CD4-positive, alpha-beta memory T cell (primary cell): ENCODE results near the gene WDR89. TPM values are rescaled to one million over a fixed set of nuclear protein-coding genes. Genes with fewer than 3 reads are reported as not detected.

Experiments used
- CTCF ChIA-PET: fragments of 350-600 bp; sonication (Branson Sonifier 250); formaldehyde crosslinking; loops from one replicate; lab custom pipeline; 2021; ENCODE audit warnings: inconsistent platforms; ENCODE audit not compliant: partially characterized antibody; lab: Charles Lee
- POLR2A ChIA-PET: fragments of 350-600 bp; sonication (Branson Sonifier 250); formaldehyde crosslinking; loops from one replicate; lab custom pipeline; 2021; ENCODE audit not compliant: partially characterized antibody; lab: Charles Lee
- DNase-seq, 5 donors: peaks; one replicate each; pipeline versions ENCODE4 v3.0.0 to v3.0.0-alpha.2; 2020 to 2022; ENCODE audit warnings: mixed read lengths in 1 of 5
- H3K27ac ChIP-seq: one replicate; pipeline ENCODE4 v1.7.0; 2013; ENCODE audit warnings: low read depth, low read length
- H3K27me3 ChIP-seq: 2 replicates; pipeline ENCODE4 v1.7.0; 2013; ENCODE audit warnings: mild to moderate bottlenecking, low read length, moderate library complexity; ENCODE audit not compliant: insufficient read depth
- H3K36me3 ChIP-seq: 2 replicates; pipeline ENCODE4 v1.7.0; 2013; ENCODE audit warnings: mild to moderate bottlenecking, low read length, moderate library complexity; ENCODE audit not compliant: insufficient read depth
- H3K4me1 ChIP-seq: 2 replicates; pipeline ENCODE4 v1.7.0; 2013; ENCODE audit warnings: mild to moderate bottlenecking, low read length, moderate library complexity; ENCODE audit not compliant: insufficient read depth
- H3K4me3 ChIP-seq, 2 donors: one replicate each; pipeline ENCODE4 v1.7.0; 2013; ENCODE audit warnings: low read length in 2 of 2, mild to moderate bottlenecking in 1 of 2
- H3K9me3 ChIP-seq, 2 donors: one replicate each; pipeline ENCODE4 v1.7.0; 2013; ENCODE audit warnings: low read length in 2 of 2, control low read depth in 1 of 2; ENCODE audit not compliant: control insufficient read depth in 1 of 2
- H3K27ac Mint-ChIP-seq, 7 donors: one replicate each; pipeline ENCODE4 v1.8.0; 2020 to 2021; ENCODE audit warnings: mixed read lengths in 7 of 7, mild to moderate bottlenecking in 6 of 7, inconsistent platforms in 3 of 7, moderate library complexity in 3 of 7
- H3K27me3 Mint-ChIP-seq, 2 donors: one replicate each; pipeline ENCODE4 v1.8.0; 2020 to 2021; ENCODE audit warnings: mixed read lengths in 2 of 2
- H3K36me3 Mint-ChIP-seq, 2 donors: one replicate each; pipeline ENCODE4 v1.8.0; 2020 to 2021; ENCODE audit warnings: mixed read lengths in 2 of 2, inconsistent platforms in 1 of 2, mild to moderate bottlenecking in 1 of 2
- H3K4me1 Mint-ChIP-seq, 4 donors: one replicate each; pipeline ENCODE4 v1.8.0; 2020 to 2021; ENCODE audit warnings: mixed read lengths in 4 of 4, mild to moderate bottlenecking in 1 of 4
- H3K4me3 Mint-ChIP-seq, 8 donors: one replicate each; pipeline ENCODE4 v1.8.0; 2020 to 2021; ENCODE audit warnings: mixed read lengths in 8 of 8, mild to moderate bottlenecking in 7 of 8, moderate library complexity in 6 of 8, inconsistent platforms in 3 of 8
- H3K9me3 Mint-ChIP-seq, 8 donors: one replicate each; pipeline ENCODE4 v1.8.0; 2020 to 2021; ENCODE audit warnings: mixed read lengths in 8 of 8, mild to moderate bottlenecking in 5 of 8, inconsistent platforms in 3 of 8, moderate library complexity in 1 of 8
- intact Hi-C: fragments of 100-400 bp; cut with micrococcal nuclease; formaldehyde crosslinking; loops from one replicate; pipeline ENCODE4 v1.15.1; 2023
- polyA plus RNA-seq, 2 donors: library from polyadenylated mRNA; unstranded; fragments of 300-500 nt; fragmentation: Illumina TruSeq; gene quantifications; one replicate each; pipeline ENCODE4 v1.2.3, GENCODE V29; 2021
- total RNA-seq, 2 experiments: library from RNA; stranded (reverse); gene quantifications; one replicate each; pipeline ENCODE4 v1.2.3, GENCODE V29; 2021

The WDR89 gene
- total RNA-seq (10 to 100 TPM; 32.8 to 36.3 TPM), polyA plus RNA-seq (10 to 100 TPM; 23.4 to 28.4 TPM)

GRCh38 chr14:63641473-63642228, at the start of gene WDR89:
Gene WDR89 (minus strand): TSS chr14:63641871. CDS start chr14:63599942, 41,929 bp downstream.
- CTCF ChIA-PET: interaction anchor here (0.6 to 4.4 kb wide), 9 partner anchors 8 to 129 kb away, joined by 3 to 41 read pairs (median 6); no protein-coding TSS in a partner anchor
- POLR2A ChIA-PET: interaction anchor here (0.5 to 7.2 kb wide), 21 partner anchors 9 to 1273 kb away, joined by 3 to 151 read pairs (median 4); partner anchors contain the start of genes PPP2R5E and SGPP1
- peak; percentile 96 to 99 (median 98) for DNase-seq
- intact Hi-C loops: loop anchor here (1.0 to 5.0 kb wide), 5 partner anchors 9 to 746 kb away; partner anchors contain the start of genes MTHFD1, PPP2R5E and SGPP1
- Mint-ChIP-seq H3K36me3 (peaks cover 22% of the 10 kb centered on the region in 2 donors), H3K4me3 (peak within 1 kb of the TSS; percentile 85 to 98 (median 92)), H3K27ac (peak within 1 kb of the TSS; percentile 90 to 99 (median 97)), H3K27me3 (no peaks in the 10 kb centered on the region), H3K9me3 (peaks cover 0 to 4% (median 0%) of the 10 kb centered on the region in 8 donors), H3K4me1 (peaks cover 22 to 49% (median 33%) of the 10 kb centered on the region in 4 donors)
- H3K27me3 ChIP-seq: no peaks in the 10 kb centered on the region
- no peaks in the 10 kb centered on the region for H3K9me3 ChIP-seq
- H3K4me3 ChIP-seq: peak within 1 kb of the TSS; percentile 85 to 96
- H3K36me3 ChIP-seq: peaks cover 5% of the 10 kb centered on the region
- H3K27ac ChIP-seq: peak within 1 kb of the TSS; percentile 99
- H3K4me1 ChIP-seq: peaks cover 37% of the 10 kb centered on the region

GRCh38 chr14:63689132-63689531, 47.5 kb upstream of the WDR89 start:
- intact Hi-C loops: no loop called here
- POLR2A ChIA-PET: interaction anchor here (1.0 kb wide), 1 partner anchor 38 kb away, joined by 4 read pairs; no protein-coding TSS in a partner anchor
- no peaks in the 10 kb centered on the region for H3K9me3 Mint-ChIP-seq

GRCh38 chr14:63686926-63687325, 45.3 kb upstream of the WDR89 start:
- no peak for DNase-seq
- POLR2A ChIA-PET: no interaction called here
- no peaks in the 10 kb centered on the region for H3K9me3 Mint-ChIP-seq
- CTCF ChIA-PET: interaction anchor here (0.7 kb wide), 1 partner anchor 51 kb away, joined by 3 read pairs; no protein-coding TSS in a partner anchor
- H3K36me3 Mint-ChIP-seq: peaks cover 18 to 21% of the 10 kb centered on the region in 2 donors
- Histone ChIP-seq H3K4me3 (no peak overlapping the region), H3K9me3 (no peaks in the 10 kb centered on the region), H3K4me1 (no peaks in the 10 kb centered on the region), H3K27me3 (no peaks in the 10 kb centered on the region), H3K27ac (no peak overlapping the region), H3K36me3 (peaks cover 8% of the 10 kb centered on the region)
- no peaks in the 10 kb centered on the region for H3K27me3 Mint-ChIP-seq
- intact Hi-C loops: no loop called here
- H3K27ac Mint-ChIP-seq: no peak overlapping the region
- no peak overlapping the region for H3K4me3 Mint-ChIP-seq
- peaks cover 0 to 5% (median 0%) of the 10 kb centered on the region in 4 donors for H3K4me1 Mint-ChIP-seq

More at GRCh38 chr14:63689132-63689531, 47.5 kb upstream of the WDR89 start:
- Mint-ChIP-seq H3K27me3 (no peaks in the 10 kb centered on the region), H3K27ac (no peak overlapping the region), H3K4me3 (no peak overlapping the region), H3K36me3 (peaks cover 18 to 24% of the 10 kb centered on the region in 2 donors), H3K4me1 (peaks cover 0 to 5% (median 0%) of the 10 kb centered on the region in 4 donors)
- H3K9me3 ChIP-seq: no peaks in the 10 kb centered on the region
- no peak overlapping the region for H3K4me3 ChIP-seq
- DNase-seq: no peak
- H3K36me3 ChIP-seq: peaks cover 6% of the 10 kb centered on the region
- CTCF ChIA-PET: interaction anchor here (1.0 kb wide), 1 partner anchor 33 kb away, joined by 3 read pairs; no protein-coding TSS in a partner anchor
- H3K27me3 ChIP-seq: no peaks in the 10 kb centered on the region
- H3K4me1 ChIP-seq: no peaks in the 10 kb centered on the region
- no peak overlapping the region for H3K27ac ChIP-seq

- intact Hi-C loops: no loop called here
- CTCF ChIA-PET: interaction anchor here (0.7 kb wide), 1 partner anchor 85 kb away, joined by 3 read pairs; no protein-coding TSS in a partner anchor
- DNase-seq: no peak
These were observed 43.7 kb upstream of the WDR89 start for GRCh38 chr14:63685401-63685800.

GRCh38 chr14:63682727-63683593, 41.3 kb upstream of the WDR89 start:
- DNase-seq: no peak
- H3K4me3 Mint-ChIP-seq: no peak overlapping the region
- Histone ChIP-seq H3K4me1 (no peaks in the 10 kb centered on the region), H3K4me3 (no peak overlapping the region), H3K27ac (no peak overlapping the region), H3K36me3 (peaks cover 9% of the 10 kb centered on the region), H3K9me3 (no peaks in the 10 kb centered on the region), H3K27me3 (no peaks in the 10 kb centered on the region)
- intact Hi-C loops: no loop called here
- no peaks in the 10 kb centered on the region for H3K9me3 Mint-ChIP-seq
- POLR2A ChIA-PET: interaction anchor here (1.5 kb wide), 1 partner anchor 42 kb away, joined by 9 read pairs; the partner anchor contains the start of gene WDR89
- CTCF ChIA-PET: no interaction called here
- no peaks in the 10 kb centered on the region for H3K27me3 Mint-ChIP-seq
- H3K36me3 Mint-ChIP-seq: peaks cover 9 to 17% of the 10 kb centered on the region in 2 donors
- H3K27ac Mint-ChIP-seq: no peak overlapping the region
- H3K4me1 Mint-ChIP-seq: peaks cover 0 to 5% (median 0%) of the 10 kb centered on the region in 4 donors

More at GRCh38 chr14:63685401-63685800, 43.7 kb upstream of the WDR89 start:
- POLR2A ChIA-PET: no interaction called here
- Mint-ChIP-seq H3K27ac (no peak overlapping the region), H3K27me3 (no peaks in the 10 kb centered on the region), H3K36me3 (peaks cover 16% of the 10 kb centered on the region in 2 donors), H3K4me1 (peaks cover 0 to 5% (median 0%) of the 10 kb centered on the region in 4 donors), H3K9me3 (no peaks in the 10 kb centered on the region), H3K4me3 (no peak overlapping the region)
- no peak overlapping the region for H3K4me3 ChIP-seq
- H3K27ac ChIP-seq: no peak overlapping the region
- no peaks in the 10 kb centered on the region for H3K27me3 ChIP-seq
- no peaks in the 10 kb centered on the region for H3K4me1 ChIP-seq
- H3K9me3 ChIP-seq: no peaks in the 10 kb centered on the region
- peaks cover 9% of the 10 kb centered on the region for H3K36me3 ChIP-seq

GRCh38 chr14:63678536-63678935, 36.9 kb upstream of the WDR89 start:
- no peaks in the 10 kb centered on the region for H3K27me3 Mint-ChIP-seq

More at GRCh38 chr14:63678536-63678935, 36.9 kb upstream of the WDR89 start:
- peak overlapping the region in 2 of 7 donors; percentile 37 to 57 for H3K27ac Mint-ChIP-seq
- intact Hi-C loops: no loop called here
- no peak overlapping the region for H3K4me3 ChIP-seq
- H3K27ac ChIP-seq: no peak overlapping the region
- H3K36me3 Mint-ChIP-seq: peaks cover 11 to 18% of the 10 kb centered on the region in 2 donors
- no peak for DNase-seq
- H3K9me3 ChIP-seq: no peaks in the 10 kb centered on the region
- no peaks in the 10 kb centered on the region for H3K9me3 Mint-ChIP-seq
- no peak overlapping the region for H3K4me3 Mint-ChIP-seq
- no peaks in the 10 kb centered on the region for H3K4me1 ChIP-seq
- POLR2A ChIA-PET: interaction anchor here (1.0 kb wide), 1 partner anchor 37 kb away, joined by 5 read pairs; the partner anchor contains the start of gene WDR89
- peaks cover 0 to 1% (median 0%) of the 10 kb centered on the region in 4 donors for H3K4me1 Mint-ChIP-seq
- H3K36me3 ChIP-seq: peaks cover 3% of the 10 kb centered on the region
- CTCF ChIA-PET: interaction anchor here (0.7 to 1.1 kb wide), 2 partner anchors 26 to 96 kb away, joined by 3 read pairs; no protein-coding TSS in a partner anchor
- no peaks in the 10 kb centered on the region for H3K27me3 ChIP-seq
